ENCODE measurements around the gene SYVN1. TPM values are rescaled to one million over a fixed set of nuclear protein-coding genes. Genes with fewer than 3 reads are reported as not detected.

SYVN1 gene
- total RNA-seq, 1 experiment from 2014 or later = 74.9 TPM

- CTCF ChIA-PET = interaction anchor here (0.6 to 1.3 kb wide), 5 partner anchors 9 to 386 kb away, joined by 3 to 5 read pairs (median 3); no protein-coding TSS in a partner anchor
- H3K36me3 Mint-ChIP-seq (ENCODE audit: insufficient read depth, unreplicated experiment) = peaks cover 26% of the 10 kb centered on the region
- POLR2A ChIA-PET = interaction anchor here (0.8 to 5.8 kb wide), 4 partner anchors 9 to 388 kb away, joined by 3 to 63 read pairs (median 4); partner anchors contain the start of genes VPS51 and ZNHIT2
Measured at GRCh38 chr11:65108469-65109123, 25.7 kb downstream of the SYVN1 start.

GRCh38 chr11:65107751-65108468 is 26.4 kb downstream of the SYVN1 start:
- intact Hi-C loops (cut with micrococcal nuclease) = no loop called here
- Mint-ChIP-seq H3K4me1 (ENCODE audit: insufficient read depth, unreplicated experiment) (peaks cover 6% of the 10 kb centered on the region), H3K9me3 (ENCODE audit: unreplicated experiment) (no peaks in the 10 kb centered on the region), H3K4me3 (ENCODE audit: unreplicated experiment) (no peak overlapping the region), H3K36me3 (ENCODE audit: insufficient read depth, unreplicated experiment) (peaks cover 32% of the 10 kb centered on the region), H3K27me3 (ENCODE audit: insufficient read depth, unreplicated experiment) (no peaks in the 10 kb centered on the region), H3K27ac (ENCODE audit: low read depth, unreplicated experiment) (no peak overlapping the region)
- CTCF ChIA-PET = interaction anchor here (0.7 to 1.1 kb wide), 4 partner anchors 9 to 207 kb away, joined by 3 to 4 read pairs (median 4); no protein-coding TSS in a partner anchor
- BruUV-seq (replicated peaks) = no TSS peak
- TF ChIP-seq CTCF (IDR thresholded peaks at IDR 0.05; ENCODE audit: unreplicated experiment) = no peak
- DNase-seq (ENCODE audit: unreplicated experiment) = no peak
- POLR2A ChIA-PET = interaction anchor here (0.8 to 5.8 kb wide), 3 partner anchors 9 to 13 kb away, joined by 3 to 63 read pairs (median 5); partner anchors contain the start of genes VPS51 and ZNHIT2

More at GRCh38 chr11:65108469-65109123, 25.7 kb downstream of the SYVN1 start:
- TF ChIP-seq CTCF (IDR thresholded peaks at IDR 0.05; ENCODE audit: unreplicated experiment) = no peak
- Mint-ChIP-seq H3K9me3 (ENCODE audit: unreplicated experiment) (no peaks in the 10 kb centered on the region), H3K27ac (ENCODE audit: low read depth, unreplicated experiment) (no peak overlapping the region), H3K27me3 (ENCODE audit: insufficient read depth, unreplicated experiment) (no peaks in the 10 kb centered on the region), H3K4me3 (ENCODE audit: unreplicated experiment) (no peak overlapping the region), H3K4me1 (ENCODE audit: insufficient read depth, unreplicated experiment) (peaks cover 11% of the 10 kb centered on the region)
- DNase-seq (ENCODE audit: unreplicated experiment) = no peak
- BruUV-seq (replicated peaks) = no TSS peak
- intact Hi-C loops (cut with micrococcal nuclease) = no loop called here

GRCh38 chr11:65107078-65107477 is 27.2 kb downstream of the SYVN1 start:
- H3K4me3 Mint-ChIP-seq (ENCODE audit: unreplicated experiment) = no peak overlapping the region
- no peak for DNase-seq (ENCODE audit: unreplicated experiment)
- H3K4me1 Mint-ChIP-seq (ENCODE audit: insufficient read depth, unreplicated experiment) = peaks cover 5% of the 10 kb centered on the region
- H3K9me3 Mint-ChIP-seq (ENCODE audit: unreplicated experiment) = no peaks in the 10 kb centered on the region
- peaks cover 31% of the 10 kb centered on the region for H3K36me3 Mint-ChIP-seq (ENCODE audit: insufficient read depth, unreplicated experiment)
- intact Hi-C loops (cut with micrococcal nuclease) = no loop called here
- CTCF ChIA-PET = interaction anchor here (0.7 to 0.8 kb wide), 2 partner anchors 8 to 208 kb away, joined by 4 read pairs; no protein-coding TSS in a partner anchor
- BruUV-seq (replicated peaks) = no TSS peak
- TF ChIP-seq CTCF (IDR thresholded peaks at IDR 0.05; ENCODE audit: unreplicated experiment) = no peak
- H3K27ac Mint-ChIP-seq (ENCODE audit: low read depth, unreplicated experiment) = no peak overlapping the region
- POLR2A ChIA-PET = interaction anchor here (5.8 kb wide), 1 partner anchor 9 kb away, joined by 63 read pairs; the partner anchor contains the start of gene VPS51
- no peaks in the 10 kb centered on the region for H3K27me3 Mint-ChIP-seq (ENCODE audit: insufficient read depth, unreplicated experiment)

GRCh38 chr11:65104628-65105027 is 29.7 kb downstream of the SYVN1 start:
- intact Hi-C loops (cut with micrococcal nuclease) = no loop called here
- H3K4me3 Mint-ChIP-seq (ENCODE audit: unreplicated experiment) = no peak overlapping the region
- H3K36me3 Mint-ChIP-seq (ENCODE audit: insufficient read depth, unreplicated experiment) = peaks cover 19% of the 10 kb centered on the region
- H3K27me3 Mint-ChIP-seq (ENCODE audit: insufficient read depth, unreplicated experiment) = no peaks in the 10 kb centered on the region
- H3K27ac Mint-ChIP-seq (ENCODE audit: low read depth, unreplicated experiment) = no peak overlapping the region
- CTCF ChIA-PET = no interaction called here
- H3K9me3 Mint-ChIP-seq (ENCODE audit: unreplicated experiment) = no peaks in the 10 kb centered on the region
- H3K4me1 Mint-ChIP-seq (ENCODE audit: insufficient read depth, unreplicated experiment) = no peaks in the 10 kb centered on the region
- BruUV-seq (replicated peaks) = no TSS peak
- POLR2A ChIA-PET = interaction anchor here (0.9 kb wide), 1 partner anchor 21 kb away, joined by 3 read pairs; the partner anchor contains the start of gene CDCA5
- TF ChIP-seq CTCF (IDR thresholded peaks at IDR 0.05; ENCODE audit: unreplicated experiment) = no peak
- no peak for DNase-seq (ENCODE audit: unreplicated experiment)
